Psoas muscle (tissue), 8 donors: ENCODE results near the gene HUS1B. TPM values are rescaled to one million over a fixed set of nuclear protein-coding genes. Genes with fewer than 3 reads are reported as not detected.

Experiments
- ATAC-seq, 4 donors: fragments of 200-7000 bp; cut with Tn5 transposase; one replicate each; pipeline ENCODE4 v1.9.1; 2020; ENCODE audit warnings: moderate library complexity in 3 of 4, mild to moderate bottlenecking in 2 of 4
- DNase-seq, 2 donors: peaks; one replicate each; pipeline ENCODE4 v3.0.0-alpha.2; 2020
- H3K27ac ChIP-seq: fragments of 200-600 bp; one replicate; pipeline ENCODE4 v1.8.0; 2022
- H3K27me3 ChIP-seq, 3 donors: fragments of 200-600 bp in 1 of 3; one replicate each; pipeline versions ENCODE4 v1.6.1 to v1.8.0; 2013 to 2022; ENCODE audit warnings: low read length in 2 of 3, mild to moderate bottlenecking in 2 of 3, moderate library complexity in 1 of 3; ENCODE audit not compliant: insufficient read depth in 3 of 3
- H3K36me3 ChIP-seq, 2 donors: fragments of 200-600 bp in 1 of 2; one replicate each; pipeline versions ENCODE4 v1.6.1 to v1.8.0; 2013 to 2022; ENCODE audit warnings: low read depth in 1 of 2, mild to moderate bottlenecking in 1 of 2, moderate library complexity in 1 of 2; ENCODE audit not compliant: insufficient read depth in 1 of 2
- H3K4me1 ChIP-seq: fragments of 200-600 bp; one replicate; pipeline ENCODE4 v1.8.0; 2022
- H3K4me3 ChIP-seq: fragments of 200-600 bp; one replicate; pipeline ENCODE4 v1.8.0; 2022; ENCODE audit warnings: mild to moderate bottlenecking
- H3K9me3 ChIP-seq: fragments of 200-600 bp; one replicate; pipeline ENCODE4 v1.8.0; 2022
- CTCF ChIP-seq: fragments of 200-600 bp; IDR thresholded peaks from one replicate; pipeline ENCODE4 v1.8.0; 2022; ENCODE audit warnings: antibody characterized with exemption
- WGBS, 3 donors: extraction: QIAGEN DNeasy Blood & Tissue Kit; methylation state at CpG; one replicate each; pipeline versions ENCODE4 v1.1.6 to v1.1.7; 2013; 5-methylcytosine and 5-hydroxymethylcytosine counted together
- intact Hi-C, 2 donors: fragments of 100-400 bp; cut with DNase I; formaldehyde crosslinking; loops; one replicate each; pipeline versions ENCODE4 v1.11.0 to v1.14.2; 2022
- polyA plus RNA-seq, 3 donors: library from polyadenylated mRNA; stranded (reverse); fragments of 200-250 nt; gene quantifications; one replicate each; pipeline ENCODE4 v1.2.3, GENCODE V29; 2013
- total RNA-seq, 4 donors: library from RNA; stranded (reverse); fragmentation: NEBNext Ultra II Directional in 2 of 4; extraction: Animal tissue kit (Norgen Biotek cat#: 25700) in 2 of 4; gene quantifications; one replicate each; pipeline versions ENCODE4 v1.2.1 to v1.2.4, GENCODE V29; 2021 to 2023
- donor health status: healthy with polysubstance abuse.
- donor health status: DM: no; HTN: no; CAD: no; lungs with moderate emphysema.
- donor health status: Bipolar disorder and iron deficiency.
- donor health status: healthy.
- donor health status: DM: yes; HTN: yes; CAD: no.
- donor health status: DM: no; HTN: no; CAD: no.
- donor health status: DM: no; HTN: no; CAD: no.
- donor health status: DM: yes; HTN: yes; CAD: no.

Gene HUS1B
- total and polyA plus RNA-seq, 7 donors = 0.21 to 0.49 (median 0.30) TPM; not detected in 3

- DNase-seq (no peak), ATAC-seq (no peak)
- TF ChIP-seq CTCF = no peak
- Histone ChIP-seq H3K4me1 (no peaks in the 10 kb centered on the region), H3K36me3 (no peaks in the 10 kb centered on the region), H3K27me3 (no peaks in the 10 kb centered on the region), H3K9me3 (no peaks in the 10 kb centered on the region), H3K4me3 (no peak overlapping the region), H3K27ac (no peak overlapping the region)
- intact Hi-C loops = no loop called here
These were observed 14.1 kb downstream of the HUS1B start for GRCh38 chr6:642805-643204.

- 97 to 99% (median 98%) methylated on average over 8 of the region's 8 CpGs for WGBS, 3 donors
- ATAC-seq (no peak), DNase-seq (no peak)
- no peaks in the 10 kb centered on the region for H3K27me3 ChIP-seq
- peaks cover 4 to 13% of the 10 kb centered on the region in 2 donors for H3K36me3 ChIP-seq
- H3K9me3 ChIP-seq = no peaks in the 10 kb centered on the region
- no peaks in the 10 kb centered on the region for H3K4me1 ChIP-seq
- no peak overlapping the region for H3K4me3 ChIP-seq
- TF ChIP-seq CTCF = no peak
- intact Hi-C loops = no loop called here
- H3K27ac ChIP-seq = no peak overlapping the region
These were observed 15.5 kb downstream of the HUS1B start for GRCh38 chr6:641225-641985.

GRCh38 chr6:636488-636887 lies 20.4 kb downstream of the HUS1B start:
- 71 to 74% (median 74%) methylated on average over 5 of the region's 5 CpGs for WGBS, 3 donors
- Histone ChIP-seq H3K9me3 (no peaks in the 10 kb centered on the region), H3K4me1 (no peaks in the 10 kb centered on the region), H3K36me3 (peaks cover 4 to 20% of the 10 kb centered on the region in 2 donors), H3K4me3 (no peak overlapping the region), H3K27me3 (no peaks in the 10 kb centered on the region), H3K27ac (no peak overlapping the region)
- no peak for TF ChIP-seq CTCF
- ATAC-seq (no peak), DNase-seq (no peak)
- intact Hi-C loops = no loop called here

- no peaks in the 10 kb centered on the region for H3K9me3 ChIP-seq
- TF ChIP-seq CTCF = no peak
These were observed 21.7 kb downstream of the HUS1B start for GRCh38 chr6:635233-635632.

GRCh38 chr6:633611-634010 lies 23.3 kb downstream of the HUS1B start:
- Histone ChIP-seq H3K4me3 (no peak overlapping the region), H3K36me3 (peaks cover 4 to 30% of the 10 kb centered on the region in 2 donors), H3K27ac (no peak overlapping the region), H3K4me1 (no peaks in the 10 kb centered on the region), H3K27me3 (no peaks in the 10 kb centered on the region), H3K9me3 (no peaks in the 10 kb centered on the region)
- no peak for DNase-seq
- ATAC-seq = no peak
- 76 to 85% (median 82%) methylated on average over 1 of the region's 1 CpG for WGBS, 3 donors
- intact Hi-C loops = no loop called here
- TF ChIP-seq CTCF = no peak

More at GRCh38 chr6:635233-635632, 21.7 kb downstream of the HUS1B start:
- H3K27me3 ChIP-seq = no peaks in the 10 kb centered on the region
- no peak overlapping the region for H3K4me3 ChIP-seq
- intact Hi-C loops = no loop called here
- no peaks in the 10 kb centered on the region for H3K4me1 ChIP-seq
- H3K36me3 ChIP-seq = peaks cover 4 to 25% of the 10 kb centered on the region in 2 donors
- ATAC-seq (no peak), DNase-seq (no peak)
- WGBS, 3 donors = 66 to 75% (median 67%) methylated on average over 5 of the region's 5 CpGs
- H3K27ac ChIP-seq = no peak overlapping the region
